ENCODE results near the gene LINGO1. TPM values are rescaled to one million over a fixed set of nuclear protein-coding genes. Genes with fewer than 3 reads are reported as not detected.

LINGO1 gene
- total and polyA plus RNA-seq, 4 donors = 0.50 to 1.6 (median 0.75) TPM; not detected in 1

GRCh38 chr15:77572186-77572585 lies 60.5 kb downstream of the LINGO1 start:
- TF ChIP-seq SP1 (IDR thresholded peaks at IDR 0.05) = no peak
- TF ChIP-seq RXRA (IDR thresholded peaks at IDR 0.05) = no peak
- no peak for TF ChIP-seq REST (IDR thresholded peaks at IDR 0.05)
- no peak for TF ChIP-seq HNF4A (conservative IDR thresholded peaks at IDR 0.05)
- no peak for TF ChIP-seq RAD21 (IDR thresholded peaks at IDR 0.05)
- TF ChIP-seq TAF1 (conservative IDR thresholded peaks at IDR 0.05) = no peak
- TF ChIP-seq MAX (IDR thresholded peaks at IDR 0.05) = no peak
- TF ChIP-seq EGR1 (IDR thresholded peaks at IDR 0.05; ENCODE audit: low read depth in 2 of 2) = no peak
- TF ChIP-seq HNF4G (IDR thresholded peaks at IDR 0.05) = no peak
- TF ChIP-seq JUND (IDR thresholded peaks at IDR 0.05) = no peak
- no peak for TF ChIP-seq ATF3 (IDR thresholded peaks at IDR 0.05)
- no peak for TF ChIP-seq ZBTB33 (IDR thresholded peaks at IDR 0.05)
- TF ChIP-seq NR2F2 (IDR thresholded peaks at IDR 0.05) = no peak
- TF ChIP-seq FOXA2 (IDR thresholded peaks at IDR 0.05) = no peak
- no peak for TF ChIP-seq YY1 (IDR thresholded peaks at IDR 0.05)
- no peak for TF ChIP-seq FOXA1 (IDR thresholded peaks at IDR 0.05)
- no peak for TF ChIP-seq CTCF (IDR thresholded peaks at IDR 0.05; ENCODE audit: low read depth, low read length, missing input control)
- no peak overlapping the region for H3K4me3 ChIP-seq (ENCODE audit: low read depth in 1 of 3, low read length in 3 of 3)
- WGBS = 88% methylated on average over 4 of the region's 4 CpGs
- H3K9ac ChIP-seq (ENCODE audit: low read depth in 1 of 2, low read length in 2 of 2) = no peak overlapping the region
- no peak overlapping the region for H3K27ac ChIP-seq (ENCODE audit: low read depth in 1 of 2, low read length in 2 of 2)
- DNase-seq (ENCODE audit: low spot score) = no peak
- no peaks in the 10 kb centered on the region for H3K27me3 ChIP-seq (ENCODE audit: control insufficient read depth in 4 of 4, insufficient read depth in 4 of 4, low read length in 3 of 4)
- peaks cover 2 to 10% (median 9%) of the 10 kb centered on the region in 4 donors for H3K4me1 ChIP-seq (ENCODE audit: control insufficient read depth in 4 of 4, insufficient read depth in 4 of 4, low read length in 3 of 4)
- H3K36me3 ChIP-seq (ENCODE audit: control insufficient read depth in 4 of 4, insufficient read depth in 3 of 4, low read depth in 1 of 4, low read length in 3 of 4) = no peaks in the 10 kb centered on the region
- H3K9me3 ChIP-seq (ENCODE audit: control insufficient read depth in 4 of 4, low read length in 3 of 4) = no peaks in the 10 kb centered on the region

- Histone ChIP-seq H3K9ac (ENCODE audit: low read depth in 1 of 2, low read length in 2 of 2) (no peak overlapping the region), H3K27ac (ENCODE audit: low read depth in 1 of 2, low read length in 2 of 2) (no peak overlapping the region), H3K4me3 (ENCODE audit: low read depth in 1 of 3, low read length in 3 of 3) (no peak overlapping the region), H3K4me1 (ENCODE audit: control insufficient read depth in 4 of 4, insufficient read depth in 4 of 4, low read length in 3 of 4) (peaks cover 2 to 10% (median 9%) of the 10 kb centered on the region in 4 donors), H3K36me3 (ENCODE audit: control insufficient read depth in 4 of 4, insufficient read depth in 3 of 4, low read depth in 1 of 4, low read length in 3 of 4) (no peaks in the 10 kb centered on the region), H3K27me3 (ENCODE audit: control insufficient read depth in 4 of 4, insufficient read depth in 4 of 4, low read length in 3 of 4) (no peaks in the 10 kb centered on the region), H3K9me3 (ENCODE audit: control insufficient read depth in 4 of 4, low read length in 3 of 4) (no peaks in the 10 kb centered on the region)
- TF ChIP-seq HNF4G (IDR thresholded peaks at IDR 0.05) = no peak
- TF ChIP-seq REST (IDR thresholded peaks at IDR 0.05) = no peak
- TF ChIP-seq SP1 (IDR thresholded peaks at IDR 0.05) = no peak
- TF ChIP-seq CTCF (IDR thresholded peaks at IDR 0.05; ENCODE audit: low read depth, low read length, missing input control) = no peak
- TF ChIP-seq YY1 (IDR thresholded peaks at IDR 0.05) = no peak
- no peak for DNase-seq (ENCODE audit: low spot score)
- 96% methylated on average over 15 of the region's 15 CpGs for WGBS
These were observed 61.0 kb downstream of the LINGO1 start for GRCh38 chr15:77571741-77572140.

All from liver (tissue), 9 donors.